ENCODE results near the gene HLA-DRB1.

Gene HLA-DRB1

DNA sequence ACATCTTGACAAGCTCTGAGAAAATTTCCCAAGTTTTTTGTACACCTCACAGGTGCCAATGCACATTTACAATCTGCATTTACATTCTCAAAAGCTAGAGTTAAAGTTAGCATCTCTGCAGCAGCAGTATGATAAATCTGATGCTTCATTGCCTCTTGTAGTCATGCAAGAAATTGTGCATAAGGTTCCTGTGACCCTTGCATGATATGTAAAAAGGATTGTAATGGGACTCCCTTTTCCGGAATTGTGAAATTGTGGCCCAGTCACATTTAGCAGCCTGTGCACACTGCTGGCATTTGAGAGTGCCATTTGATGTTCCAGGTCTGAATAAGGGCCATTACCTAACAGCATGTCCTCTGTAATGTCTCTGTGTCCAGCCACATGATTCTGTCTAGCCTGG lies 24.1 kb downstream of the HLA-DRB1 start (continued):
- TF ChIP-seq, protein P1, sequence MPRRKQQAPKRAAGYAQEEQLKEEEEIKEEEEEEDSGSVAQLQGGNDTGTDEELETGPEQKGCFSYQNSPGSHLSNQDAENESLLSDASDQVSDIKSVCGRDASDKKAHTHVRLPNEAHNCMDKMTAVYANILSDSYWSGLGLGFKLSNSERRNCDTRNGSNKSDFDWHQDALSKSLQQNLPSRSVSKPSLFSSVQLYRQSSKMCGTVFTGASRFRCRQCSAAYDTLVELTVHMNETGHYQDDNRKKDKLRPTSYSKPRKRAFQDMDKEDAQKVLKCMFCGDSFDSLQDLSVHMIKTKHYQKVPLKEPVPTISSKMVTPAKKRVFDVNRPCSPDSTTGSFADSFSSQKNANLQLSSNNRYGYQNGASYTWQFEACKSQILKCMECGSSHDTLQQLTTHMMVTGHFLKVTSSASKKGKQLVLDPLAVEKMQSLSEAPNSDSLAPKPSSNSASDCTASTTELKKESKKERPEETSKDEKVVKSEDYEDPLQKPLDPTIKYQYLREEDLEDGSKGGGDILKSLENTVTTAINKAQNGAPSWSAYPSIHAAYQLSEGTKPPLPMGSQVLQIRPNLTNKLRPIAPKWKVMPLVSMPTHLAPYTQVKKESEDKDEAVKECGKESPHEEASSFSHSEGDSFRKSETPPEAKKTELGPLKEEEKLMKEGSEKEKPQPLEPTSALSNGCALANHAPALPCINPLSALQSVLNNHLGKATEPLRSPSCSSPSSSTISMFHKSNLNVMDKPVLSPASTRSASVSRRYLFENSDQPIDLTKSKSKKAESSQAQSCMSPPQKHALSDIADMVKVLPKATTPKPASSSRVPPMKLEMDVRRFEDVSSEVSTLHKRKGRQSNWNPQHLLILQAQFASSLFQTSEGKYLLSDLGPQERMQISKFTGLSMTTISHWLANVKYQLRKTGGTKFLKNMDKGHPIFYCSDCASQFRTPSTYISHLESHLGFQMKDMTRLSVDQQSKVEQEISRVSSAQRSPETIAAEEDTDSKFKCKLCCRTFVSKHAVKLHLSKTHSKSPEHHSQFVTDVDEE (CRISPR knock-in tag; IDR thresholded peaks at IDR 0.05) = no peak
- TF ChIP-seq ZNF70 (CRISPR knock-in tag; IDR thresholded peaks at IDR 0.05) = no peak

DNA sequence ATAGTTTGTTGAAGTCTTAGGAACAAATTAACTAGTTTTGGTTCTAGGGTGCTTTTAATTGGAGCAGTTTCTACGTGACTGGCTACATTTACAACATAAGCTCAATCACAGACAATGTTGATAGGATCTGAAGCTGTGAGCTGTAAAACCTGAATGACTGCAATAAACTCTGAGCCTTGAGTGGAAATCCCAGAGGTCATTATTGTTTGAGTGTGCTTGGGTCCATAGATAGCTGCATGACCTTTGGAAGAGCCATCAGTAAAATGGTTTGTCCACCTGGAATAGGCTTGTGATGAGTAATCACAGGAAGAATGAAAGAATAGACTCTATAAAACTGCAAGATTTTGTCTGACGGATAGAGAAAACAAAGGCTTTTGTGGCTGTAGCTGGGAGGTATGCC lies 26.7 kb downstream of the HLA-DRB1 start:
- ATAC-seq = no peak
- TF ChIP-seq ZFP30 (CRISPR knock-in tag; IDR thresholded peaks at IDR 0.05) = no peak
- TF ChIP-seq PPARA (CRISPR knock-in tag; IDR thresholded peaks at IDR 0.05; ENCODE audit: borderline replicate concordance) = no peak
- TF ChIP-seq, protein P2, sequence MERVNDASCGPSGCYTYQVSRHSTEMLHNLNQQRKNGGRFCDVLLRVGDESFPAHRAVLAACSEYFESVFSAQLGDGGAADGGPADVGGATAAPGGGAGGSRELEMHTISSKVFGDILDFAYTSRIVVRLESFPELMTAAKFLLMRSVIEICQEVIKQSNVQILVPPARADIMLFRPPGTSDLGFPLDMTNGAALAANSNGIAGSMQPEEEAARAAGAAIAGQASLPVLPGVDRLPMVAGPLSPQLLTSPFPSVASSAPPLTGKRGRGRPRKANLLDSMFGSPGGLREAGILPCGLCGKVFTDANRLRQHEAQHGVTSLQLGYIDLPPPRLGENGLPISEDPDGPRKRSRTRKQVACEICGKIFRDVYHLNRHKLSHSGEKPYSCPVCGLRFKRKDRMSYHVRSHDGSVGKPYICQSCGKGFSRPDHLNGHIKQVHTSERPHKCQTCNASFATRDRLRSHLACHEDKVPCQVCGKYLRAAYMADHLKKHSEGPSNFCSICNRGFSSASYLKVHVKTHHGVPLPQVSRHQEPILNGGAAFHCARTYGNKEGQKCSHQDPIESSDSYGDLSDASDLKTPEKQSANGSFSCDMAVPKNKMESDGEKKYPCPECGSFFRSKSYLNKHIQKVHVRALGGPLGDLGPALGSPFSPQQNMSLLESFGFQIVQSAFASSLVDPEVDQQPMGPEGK (CRISPR knock-in tag; IDR thresholded peaks at IDR 0.05; ENCODE audit: borderline replicate concordance) = no peak
- TF ChIP-seq GLIS3 (CRISPR knock-in tag; IDR thresholded peaks at IDR 0.05) = no peak
- no peak for TF ChIP-seq ZC3H10 (CRISPR knock-in tag; IDR thresholded peaks at IDR 0.05)

DNA sequence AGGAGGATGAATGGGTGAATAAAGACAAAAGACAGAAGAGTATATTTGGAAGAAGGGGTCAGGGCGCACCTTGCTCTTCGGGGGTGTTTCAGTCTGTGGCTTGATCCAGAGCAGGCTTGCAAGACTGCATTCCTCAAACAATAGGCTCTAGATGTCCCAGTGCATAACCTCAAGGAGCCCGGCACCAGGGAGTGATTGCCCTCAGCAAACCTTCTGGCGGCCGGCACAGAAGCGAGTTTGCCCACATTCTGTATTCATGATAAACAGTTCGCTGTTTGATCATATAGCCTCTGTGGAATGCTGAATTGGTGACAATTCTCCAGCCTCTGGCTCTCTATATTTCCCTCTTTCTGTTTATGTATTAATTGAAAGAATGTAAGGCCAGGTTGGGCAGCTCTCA lies 29.9 kb downstream of the HLA-DRB1 start:
- no peak for ATAC-seq
- no peak for TF ChIP-seq ISL1 (CRISPR knock-in tag; IDR thresholded peaks at IDR 0.05)
- TF ChIP-seq ESRRG (CRISPR knock-in tag; IDR thresholded peaks at IDR 0.05) = no peak
- TF ChIP-seq RARB (CRISPR knock-in tag; IDR thresholded peaks at IDR 0.05) = no peak
- TF ChIP-seq PPARA (CRISPR knock-in tag; IDR thresholded peaks at IDR 0.05; ENCODE audit: borderline replicate concordance) = no peak
- TF ChIP-seq, protein P2 (CRISPR knock-in tag; IDR thresholded peaks at IDR 0.05; ENCODE audit: borderline replicate concordance) = no peak
- no peak for TF ChIP-seq CSDC2 (CRISPR knock-in tag; IDR thresholded peaks at IDR 0.05)
- TF ChIP-seq ZNF70 (CRISPR knock-in tag; IDR thresholded peaks at IDR 0.05) = no peak
- TF ChIP-seq, protein P3, sequence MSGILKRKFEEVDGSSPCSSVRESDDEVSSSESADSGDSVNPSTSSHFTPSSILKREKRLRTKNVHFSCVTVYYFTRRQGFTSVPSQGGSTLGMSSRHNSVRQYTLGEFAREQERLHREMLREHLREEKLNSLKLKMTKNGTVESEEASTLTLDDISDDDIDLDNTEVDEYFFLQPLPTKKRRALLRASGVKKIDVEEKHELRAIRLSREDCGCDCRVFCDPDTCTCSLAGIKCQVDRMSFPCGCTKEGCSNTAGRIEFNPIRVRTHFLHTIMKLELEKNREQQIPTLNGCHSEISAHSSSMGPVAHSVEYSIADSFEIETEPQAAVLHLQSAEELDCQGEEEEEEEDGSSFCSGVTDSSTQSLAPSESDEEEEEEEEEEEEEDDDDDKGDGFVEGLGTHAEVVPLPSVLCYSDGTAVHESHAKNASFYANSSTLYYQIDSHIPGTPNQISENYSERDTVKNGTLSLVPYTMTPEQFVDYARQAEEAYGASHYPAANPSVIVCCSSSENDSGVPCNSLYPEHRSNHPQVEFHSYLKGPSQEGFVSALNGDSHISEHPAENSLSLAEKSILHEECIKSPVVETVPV (CRISPR knock-in tag; IDR thresholded peaks at IDR 0.05) = no peak
- no peak for TF ChIP-seq ZC3H10 (CRISPR knock-in tag; IDR thresholded peaks at IDR 0.05)
- TF ChIP-seq GLIS3 (CRISPR knock-in tag; IDR thresholded peaks at IDR 0.05) = no peak
- TF ChIP-seq, protein P1 (CRISPR knock-in tag; IDR thresholded peaks at IDR 0.05) = no peak
- no peak for TF ChIP-seq SNAI2 (CRISPR knock-in tag; IDR thresholded peaks at IDR 0.05)
- no peak for TF ChIP-seq TOX (CRISPR knock-in tag; IDR thresholded peaks at IDR 0.05; ENCODE audit: borderline replicate concordance)
- TF ChIP-seq ZNF565 (CRISPR knock-in tag; conservative IDR thresholded peaks at IDR 0.05; ENCODE audit: low read depth) = no peak
- TF ChIP-seq TCF4 (CRISPR knock-in tag; IDR thresholded peaks at IDR 0.05; ENCODE audit: borderline replicate concordance) = no peak
- TF ChIP-seq, protein P4, sequence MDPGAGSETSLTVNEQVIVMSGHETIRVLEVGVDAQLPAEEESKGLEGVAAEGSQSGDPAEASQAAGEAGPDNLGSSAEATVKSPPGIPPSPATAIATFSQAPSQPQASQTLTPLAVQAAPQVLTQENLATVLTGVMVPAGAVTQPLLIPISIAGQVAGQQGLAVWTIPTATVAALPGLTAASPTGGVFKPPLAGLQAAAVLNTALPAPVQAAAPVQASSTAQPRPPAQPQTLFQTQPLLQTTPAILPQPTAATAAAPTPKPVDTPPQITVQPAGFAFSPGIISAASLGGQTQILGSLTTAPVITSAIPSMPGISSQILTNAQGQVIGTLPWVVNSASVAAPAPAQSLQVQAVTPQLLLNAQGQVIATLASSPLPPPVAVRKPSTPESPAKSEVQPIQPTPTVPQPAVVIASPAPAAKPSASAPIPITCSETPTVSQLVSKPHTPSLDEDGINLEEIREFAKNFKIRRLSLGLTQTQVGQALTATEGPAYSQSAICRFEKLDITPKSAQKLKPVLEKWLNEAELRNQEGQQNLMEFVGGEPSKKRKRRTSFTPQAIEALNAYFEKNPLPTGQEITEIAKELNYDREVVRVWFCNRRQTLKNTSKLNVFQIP (CRISPR knock-in tag; IDR thresholded peaks at IDR 0.05; ENCODE audit: borderline replicate concordance, low read depth) = no peak
- TF ChIP-seq ARNTL (CRISPR knock-in tag; IDR thresholded peaks at IDR 0.05; ENCODE audit: borderline replicate concordance, low read depth) = no peak

Measured in SK-N-SH treated with all-trans-retinoic acid at 6 μM for 48 hours (cell line).